ENCODE results near the gene SLC35A3.

GRCh38 chr1:100051893-100052292, 82.1 kb downstream of the SLC35A3 start:
- no peak for TF ChIP-seq CTCF (IDR thresholded peaks at IDR 0.05; ENCODE audit: borderline replicate concordance, extremely low read depth, low read length, poor library complexity, severe bottlenecking)
- no peak for TF ChIP-seq EZH2 (IDR thresholded peaks at IDR 0.05; ENCODE audit: borderline replicate concordance, low read depth, low read length, severe bottlenecking)
